HCT116 (cell line): ENCODE results near the gene NNAT. TPM values are rescaled to one million over a fixed set of nuclear protein-coding genes. Genes with fewer than 3 reads are reported as not detected.
A peak's percentile ranks its signal among the peaks of the same experiment; 100 is the strongest.

Experiments used
- ATAC-seq: fragments of 200-7000 bp; cut with Tn5 transposase; 2 replicates; pipeline ENCODE4 v1.9.1; 2020; ENCODE audit warnings: mild to moderate bottlenecking, moderate library complexity
- BruUV-seq: library from RNA; stranded (reverse); fragments of 400-500 nt; replicated peaks from 2 replicates; lab custom pipeline; 2021; lab: Mats Ljungman, UMichigan
- CTCF ChIA-PET: fragments of 300-600 bp; sonication (Branson Sonifier 250); formaldehyde crosslinking; loops from one replicate; lab custom pipeline; 2021; ENCODE audit warnings: antibody characterized with exemption; lab: Charles Lee
- POLR2A ChIA-PET: fragments of 300-600, 350-600 bp; sonication (Branson Sonifier 250); formaldehyde crosslinking; loops from one replicate; lab custom pipeline; 2021; ENCODE audit warnings: antibody characterized with exemption; lab: Charles Lee
- RAD21 ChIA-PET, 2 experiments: fragments of 300-600 bp; sonication (Branson Sonifier 250); formaldehyde crosslinking; loops; one replicate each; lab custom pipeline; 2023; ENCODE audit warnings: low total read pairs in 2 of 2; ENCODE audit not compliant: uncharacterized antibody in 2 of 2, unreplicated experiment in 2 of 2, low non-redundant PET in 1 of 2; lab: Charles Lee
- DNase-seq: peaks from one replicate; pipeline ENCODE4 v3.0.0-alpha.2; 2010; ENCODE audit warnings: low read depth, low spot score
- H2AFZ ChIP-seq: fragments of 200-600 bp; shearing (Covaris generic), sonication (generic); 2 replicates; pipeline ENCODE4 v1.6.1; 2017; ENCODE audit warnings: low read depth, mixed run types, mixed read lengths, antibody characterized with exemption, low read length; ENCODE audit not compliant: poor library complexity, severe bottlenecking
- H3K27ac ChIP-seq: 2 replicates; pipeline ENCODE4 v1.5.1; 2012; ENCODE audit warnings: low read depth, low read length
- H3K27me3 ChIP-seq: fragments of 200-600 bp; sonication (generic); 2 replicates; pipeline ENCODE4 v1.6.1; 2016; ENCODE audit warnings: mixed run types, low read length, mixed read lengths; ENCODE audit not compliant: insufficient read depth
- H3K36me3 ChIP-seq, 2 experiments: fragments of 200-500 bp in 1 of 2; fragments of 200-600 bp in 1 of 2; sonication (Bioruptor generic) in 1 of 2; sonication (generic) in 1 of 2; 2 replicates each; pipeline versions ENCODE4 v1.5.1 to v1.6.1; 2014 to 2016; ENCODE audit warnings: low read length in 2 of 2, inconsistent platforms in 1 of 2, mixed read lengths in 1 of 2, mixed run types in 1 of 2; ENCODE audit not compliant: insufficient read depth in 2 of 2, control insufficient read depth in 1 of 2
- H3K4me1 ChIP-seq, 2 experiments: fragments of 200-600 bp in 1 of 2; sonication (generic) in 1 of 2; 2 replicates each; pipeline versions ENCODE4 v1.5.1 to v1.6.1; 2012 to 2017; ENCODE audit warnings: low read length in 2 of 2, inconsistent platforms in 1 of 2, mild to moderate bottlenecking in 1 of 2, mixed read lengths in 1 of 2, mixed run types in 1 of 2, moderate library complexity in 1 of 2; ENCODE audit not compliant: insufficient read depth in 2 of 2, control insufficient read depth in 1 of 2
- H3K4me2 ChIP-seq: fragments of 200-600 bp; sonication (generic); 2 replicates; pipeline ENCODE4 v1.6.1; 2017; ENCODE audit warnings: mixed run types, low read length, mixed read lengths
- H3K4me3 ChIP-seq, 2 experiments: fragments of 200-600 bp in 1 of 2; sonication (generic) in 1 of 2; replicated peaks in 1 of 2; 2 replicates each; pipeline ENCODE4 v1.5.1; 2011 to 2016; ENCODE audit warnings: low read length in 2 of 2, control low read depth in 1 of 2, low read depth in 1 of 2, mild to moderate bottlenecking in 1 of 2, mixed read lengths in 1 of 2, mixed run types in 1 of 2
- H3K79me2 ChIP-seq: fragments of 200-600 bp; sonication (generic); 2 replicates; pipeline ENCODE4 v1.6.1; 2017; ENCODE audit warnings: mild to moderate bottlenecking, mixed run types, low read length, moderate library complexity, mixed read lengths; ENCODE audit not compliant: insufficient read depth
- H3K9ac ChIP-seq: fragments of 200-600 bp; sonication (generic); 2 replicates; pipeline ENCODE4 v1.6.1; 2016; ENCODE audit warnings: low read length, mixed read lengths
- H3K9me2 ChIP-seq: fragments of 200-600 bp; sonication (generic), shearing (Covaris generic); 2 replicates; pipeline ENCODE4 v1.6.1; 2017; ENCODE audit warnings: mixed run types, mild to moderate bottlenecking, moderate library complexity; ENCODE audit not compliant: insufficient read depth
- H3K9me3 ChIP-seq, 2 experiments: fragments of 200-500 bp in 1 of 2; fragments of 200-600 bp in 1 of 2; sonication (Bioruptor generic) in 1 of 2; sonication (generic) in 1 of 2; 2 replicates each; pipeline ENCODE4 v1.6.1; 2014 to 2017; ENCODE audit warnings: low read length in 2 of 2, mixed read lengths in 2 of 2, inconsistent platforms in 1 of 2, low read depth in 1 of 2, mild to moderate bottlenecking in 1 of 2, mixed run types in 1 of 2, moderate library complexity in 1 of 2; ENCODE audit not compliant: control insufficient read depth in 1 of 2, insufficient read depth in 1 of 2
- H4K20me1 ChIP-seq: fragments of 200-600 bp; sonication (generic), shearing (Covaris generic); 2 replicates; pipeline ENCODE4 v1.6.1; 2017; ENCODE audit warnings: mixed run types, mild to moderate bottlenecking, moderate library complexity; ENCODE audit not compliant: insufficient read depth
- CBX3 ChIP-seq: IDR thresholded peaks from 2 replicates; pipeline ENCODE4 v1.6.1; 2012; ENCODE audit warnings: low read depth
- CTCF ChIP-seq, 3 experiments: fragments of 200-600 bp in 1 of 3; sonication (generic) in 1 of 3; IDR thresholded peaks in 2 of 3; conservative IDR thresholded peaks in 1 of 3; 2 replicates each; pipeline ENCODE4 v1.5.1; 2012 to 2017; ENCODE audit warnings: low read depth in 2 of 3, low read length in 2 of 3, antibody characterized with exemption in 1 of 3, borderline replicate concordance in 1 of 3, control low read depth in 1 of 3, mild to moderate bottlenecking in 1 of 3, mixed read lengths in 1 of 3, mixed run types in 1 of 3, moderate library complexity in 1 of 3; ENCODE audit not compliant: insufficient read depth in 1 of 3
- ELF1 ChIP-seq: IDR thresholded peaks from 2 replicates; pipeline ENCODE4 v1.6.1; 2012; ENCODE audit warnings: low read depth, borderline replicate concordance
- EZH2 ChIP-seq: fragments of 200-600 bp; sonication (generic); IDR thresholded peaks from 2 replicates; pipeline ENCODE4 v1.6.1; 2017; ENCODE audit warnings: antibody characterized with exemption, mixed run types
- EZH2phosphoT487 ChIP-seq: fragments of 200-600 bp; IDR thresholded peaks from 2 replicates; pipeline ENCODE4 v1.6.1; 2018; ENCODE audit warnings: antibody characterized with exemption, borderline replicate concordance
- FOSL1 ChIP-seq: IDR thresholded peaks from 2 replicates; pipeline ENCODE4 v1.6.1; 2012; ENCODE audit warnings: low read depth
- POLR2A ChIP-seq: IDR thresholded peaks from 2 replicates; pipeline ENCODE4 v1.7.0; 2011; ENCODE audit warnings: borderline replicate concordance; ENCODE audit not compliant: insufficient read depth, insufficient read length; ENCODE audit errors: extremely low read depth
- RAD21 ChIP-seq: IDR thresholded peaks from 2 replicates; pipeline ENCODE4 v1.6.1; 2012; ENCODE audit warnings: low read depth, mild to moderate bottlenecking
- SRF ChIP-seq: IDR thresholded peaks from 2 replicates; pipeline ENCODE4 v1.6.1; 2012; ENCODE audit warnings: low read depth
- TCF7L2 ChIP-seq: IDR thresholded peaks from 2 replicates; pipeline ENCODE4 v1.7.0; 2011; ENCODE audit warnings: borderline replicate concordance, inconsistent platforms; ENCODE audit not compliant: insufficient read depth, insufficient read length; ENCODE audit errors: extremely low read depth
- ZFX ChIP-seq: fragments of 450-650 bp; IDR thresholded peaks from 2 replicates; pipeline ENCODE4 v1.6.1; 2017
- intact Hi-C: fragments of 100-400 bp; cut with micrococcal nuclease; formaldehyde crosslinking; loops from 2 replicates; pipeline ENCODE4 v1.10.0; 2022
- total RNA-seq: library from RNA; stranded (reverse); gene quantifications from one replicate; pipeline ENCODE4 v1.2.1, GENCODE V29; 2021; ENCODE audit not compliant: unreplicated experiment
- TF ChIP-seq, protein P1 (sequence below): IDR thresholded peaks from 2 replicates; pipeline ENCODE4 v1.6.1; 2012

Gene NNAT
- total RNA-seq, 1 experiment from 2014 or later: not detected

GRCh38 chr20:37528446-37529213, 7.6 kb downstream of the NNAT start:
- peak overlapping the region; percentile 86 for H3K9ac ChIP-seq
- no peak for TF ChIP-seq EZH2
- TF ChIP-seq ZFX: 0 out of 2 replicates have a peak, but pooled peaks have one; percentile 17
- TF ChIP-seq FOSL1: no peak
- TF ChIP-seq RAD21: no peak
- no peak for TF ChIP-seq CBX3
- TF ChIP-seq EZH2phosphoT487: no peak
- no peak for TF ChIP-seq ELF1
- no peaks in the 10 kb centered on the region for H3K9me2 ChIP-seq
- intact Hi-C loops: no loop called here
- H3K27me3 ChIP-seq: no peaks in the 10 kb centered on the region
- peak overlapping the region; percentile 95 for H3K4me2 ChIP-seq
- peak overlapping the region; percentile 94 for H3K27ac ChIP-seq
- POLR2A ChIA-PET: interaction anchor here (0.6 to 1.2 kb wide), 2 partner anchors 258 to 921 kb away, joined by 3 read pairs; no protein-coding TSS in a partner anchor
- peaks cover 41% of the 10 kb centered on the region for H3K79me2 ChIP-seq
- H3K9me3 ChIP-seq: no peaks in the 10 kb centered on the region
- no peak overlapping the region for H2AFZ ChIP-seq
- no peaks in the 10 kb centered on the region for H3K36me3 ChIP-seq
- RAD21 ChIA-PET: no interaction called here
- CTCF ChIA-PET: no interaction called here
- BruUV-seq: TSS peak; percentile 97
- DNase-seq (no peak), ATAC-seq (peak; percentile 43)
- no peaks in the 10 kb centered on the region for H4K20me1 ChIP-seq
- H3K4me1 ChIP-seq: peaks cover 28 to 44% of the 10 kb centered on the region in 2 experiments
- H3K4me3 ChIP-seq: peak overlapping the region; percentile 85 to 97

- Histone ChIP-seq H3K9me2 (no peaks in the 10 kb centered on the region), H2AFZ (no peak overlapping the region), H4K20me1 (no peaks in the 10 kb centered on the region), H3K4me3 (peak overlapping the region in 1 of 2 experiments; percentile 85; a peak in 3 of 4 replicates), H3K27me3 (no peaks in the 10 kb centered on the region), H3K27ac (no peak overlapping the region), H3K9me3 (no peaks in the 10 kb centered on the region), H3K4me1 (peaks cover 25 to 41% of the 10 kb centered on the region in 2 experiments), H3K36me3 (no peaks in the 10 kb centered on the region), H3K9ac (peak overlapping the region; percentile 86; the same call in 1 of the 2 replicates), H3K4me2 (peak overlapping the region; percentile 95), H3K79me2 (peaks cover 33% of the 10 kb centered on the region)
- POLR2A ChIA-PET: interaction anchor here (0.6 to 1.2 kb wide), 2 partner anchors 259 to 921 kb away, joined by 3 read pairs; no protein-coding TSS in a partner anchor
- no TSS peak for BruUV-seq
- DNase-seq (no peak), ATAC-seq (no peak)
- RAD21 ChIA-PET: no interaction called here
- CTCF ChIA-PET: interaction anchor here (2.0 kb wide), 1 partner anchor 259 kb away, joined by 5 read pairs; no protein-coding TSS in a partner anchor
- intact Hi-C loops: no loop called here
- TF ChIP-seq SRF: no peak
- peak; percentile 31; the same call in 1 of the 2 replicates for TF ChIP-seq RAD21
- TF ChIP-seq CTCF (IDR thresholded peaks at IDR 0.05 in 2 of 3, conservative IDR thresholded peaks at IDR 0.05 in 1 of 3; ENCODE audit: borderline replicate concordance in 1 of 3, insufficient read depth in 1 of 3, low read depth in 2 of 3, low read length in 2 of 3): peak in 1 of 3 experiments; percentile 44; a peak in 1 of 6 replicates
- no peak for TF ChIP-seq ELF1
- TF ChIP-seq, protein P1, sequence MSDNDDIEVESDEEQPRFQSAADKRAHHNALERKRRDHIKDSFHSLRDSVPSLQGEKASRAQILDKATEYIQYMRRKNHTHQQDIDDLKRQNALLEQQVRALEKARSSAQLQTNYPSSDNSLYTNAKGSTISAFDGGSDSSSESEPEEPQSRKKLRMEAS: no peak
- no peak for TF ChIP-seq TCF7L2
- no peak for TF ChIP-seq POLR2A
Measured at GRCh38 chr20:37529214-37529967, 8.3 kb downstream of the NNAT start.
